ENCODE results near the gene ASTN2.

The ASTN2 gene

GRCh38 chr9:117303643-117304230 is 111.1 kb downstream of the ASTN2 start:
- no peak for DNase-seq (ENCODE audit: low read depth)

DNA sequence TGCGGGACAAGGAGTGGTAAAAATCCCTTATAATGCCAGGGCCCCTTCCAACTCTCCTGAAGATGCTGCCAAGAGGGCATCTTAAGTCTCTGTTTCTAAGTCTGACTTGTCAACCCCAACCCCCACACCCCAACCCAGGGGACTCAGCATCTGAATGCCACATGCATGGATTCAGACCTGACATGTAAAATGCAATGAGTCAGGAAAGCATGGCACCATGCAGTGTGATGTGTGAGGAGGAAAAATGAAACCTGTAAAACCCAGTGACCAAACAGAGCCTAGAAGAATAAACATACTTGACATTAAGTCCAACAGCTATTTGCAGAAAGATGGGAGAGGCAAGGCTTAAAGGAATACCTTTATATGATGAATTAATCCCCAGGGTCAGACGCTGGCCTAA is 112.4 kb downstream of the ASTN2 start:
- no peak for DNase-seq (ENCODE audit: low read depth)

- DNase-seq (ENCODE audit: low read depth): no peak
These were observed 114.3 kb downstream of the ASTN2 start for GRCh38 chr9:117300371-117301110.

DNA sequence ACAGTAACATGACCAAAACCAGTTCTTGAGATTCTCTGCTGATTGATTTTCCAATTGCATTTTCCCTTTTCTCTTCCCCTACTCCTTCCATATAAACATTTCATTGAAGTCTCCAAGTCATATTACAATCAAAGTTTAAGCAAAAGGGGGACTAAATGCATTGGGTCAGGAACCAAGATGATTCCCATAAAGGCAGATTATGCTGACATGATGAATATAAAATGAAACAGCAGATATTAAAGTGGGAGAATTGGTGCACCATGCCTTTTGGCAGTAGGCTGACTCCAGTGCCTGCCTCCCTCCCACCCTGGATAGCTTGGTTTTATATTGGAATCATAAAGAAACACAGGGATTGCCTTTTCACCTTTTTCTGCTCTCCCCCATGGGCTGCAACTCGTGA is 118.4 kb downstream of the ASTN2 start:
- no peak for DNase-seq (ENCODE audit: low read depth)

DNA sequence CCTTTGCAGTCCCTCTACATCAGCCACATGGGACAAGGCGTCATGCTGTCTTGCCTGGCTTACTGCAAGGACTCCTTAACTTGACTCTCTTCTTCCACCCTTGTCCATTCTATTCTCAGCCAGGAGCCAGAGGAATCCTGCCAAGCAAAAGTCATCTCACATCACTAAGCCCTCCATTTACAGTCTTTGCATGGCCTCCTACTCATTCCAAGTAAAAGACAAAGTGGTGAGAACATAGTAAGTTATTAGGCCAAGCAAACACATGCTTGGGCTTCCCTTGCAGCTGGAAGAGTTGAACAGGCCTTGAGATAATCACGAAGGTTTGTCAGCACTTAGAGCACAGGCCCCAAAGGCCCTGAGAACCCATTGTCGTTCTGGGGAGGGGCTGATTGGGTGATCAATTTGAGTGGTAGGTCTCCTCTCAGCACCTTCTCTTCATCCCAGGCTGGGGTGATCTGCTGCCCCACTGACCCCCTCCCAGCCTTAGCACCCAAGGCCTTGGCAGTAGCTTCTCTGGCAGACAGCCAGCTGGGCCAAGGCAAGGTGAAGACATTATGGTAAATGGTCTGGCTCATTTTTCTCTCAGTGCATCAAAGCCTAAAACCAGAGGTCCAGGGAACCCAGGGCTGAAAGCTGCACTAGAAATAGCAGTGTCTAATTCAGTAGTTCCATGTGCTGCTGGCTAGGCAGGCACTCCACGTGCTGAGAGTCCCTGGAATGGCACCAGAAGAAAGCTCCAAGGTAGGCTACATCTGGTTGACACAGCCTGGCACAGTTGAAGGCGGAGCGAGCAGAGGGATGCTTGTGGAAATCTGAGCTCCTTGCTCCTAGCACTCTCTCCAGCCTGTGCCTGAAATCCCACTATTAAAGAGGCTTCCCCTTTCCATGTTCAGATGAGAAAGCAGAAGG is 121.4 kb downstream of the ASTN2 start:
- no peak for DNase-seq (ENCODE audit: low read depth)

GRCh38 chr9:117290856-117291622 is 123.8 kb downstream of the ASTN2 start:
- no peak for DNase-seq (ENCODE audit: low read depth)

GRCh38 chr9:117290306-117290840 is 124.5 kb downstream of the ASTN2 start:
- DNase-seq (ENCODE audit: low read depth): no peak

GRCh38 chr9:117286245-117286644 is 128.6 kb downstream of the ASTN2 start:
- DNase-seq (ENCODE audit: low read depth): no peak

- no peak for DNase-seq (ENCODE audit: low read depth)
These were observed 130.4 kb downstream of the ASTN2 start for GRCh38 chr9:117284414-117284813.

DNA sequence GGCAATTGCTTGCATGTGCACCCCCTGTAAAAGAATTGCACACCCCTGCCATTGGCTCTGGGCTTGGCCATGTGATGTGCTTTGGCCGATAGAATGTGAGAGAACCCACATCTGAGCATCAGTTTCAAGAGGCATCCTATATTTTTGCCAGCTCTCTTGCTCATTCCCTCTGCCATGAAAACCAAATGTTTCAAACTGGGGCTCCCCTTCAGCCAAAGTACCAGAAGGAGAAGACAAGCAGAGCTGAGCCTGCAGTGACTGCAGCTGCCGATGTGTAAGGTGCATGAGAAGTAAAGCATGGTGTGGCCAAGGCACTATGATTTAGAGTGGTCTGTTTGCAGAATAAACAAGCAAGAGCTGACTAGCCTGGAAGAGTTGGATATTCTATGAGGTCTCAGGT is 132.3 kb downstream of the ASTN2 start:
- no peak for DNase-seq (ENCODE audit: low read depth)

DNA sequence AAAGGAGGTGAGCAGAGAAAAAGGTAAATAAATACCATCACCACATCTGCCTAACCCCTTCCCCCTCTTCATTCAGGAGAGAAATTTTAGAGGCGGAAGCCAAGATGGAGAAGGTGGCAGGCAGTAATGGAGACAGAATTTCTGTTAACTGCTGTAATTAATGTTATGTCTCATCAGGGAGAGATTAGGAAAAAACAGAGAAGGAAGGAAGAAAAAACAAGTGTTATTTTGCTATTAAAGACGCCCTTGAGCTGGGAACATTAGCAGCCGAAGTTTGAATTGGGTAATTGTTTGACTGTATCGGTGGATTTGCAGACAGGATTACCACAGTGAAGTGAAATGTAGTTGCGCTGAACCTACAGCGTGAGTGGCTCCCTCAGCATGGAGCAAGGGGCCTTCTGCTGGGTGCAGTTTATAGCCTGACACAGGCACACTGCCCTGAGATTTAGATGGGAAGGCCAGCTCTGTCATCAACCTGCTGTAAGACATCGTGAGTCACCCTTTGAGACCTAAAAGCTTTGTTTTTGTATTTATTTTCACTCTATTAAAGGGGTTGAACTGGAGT is 136.3 kb downstream of the ASTN2 start:
- DNase-seq (ENCODE audit: low read depth): no peak

GRCh38 chr9:117278020-117278419 is 136.8 kb downstream of the ASTN2 start:
- no peak for DNase-seq (ENCODE audit: low read depth)

DNA sequence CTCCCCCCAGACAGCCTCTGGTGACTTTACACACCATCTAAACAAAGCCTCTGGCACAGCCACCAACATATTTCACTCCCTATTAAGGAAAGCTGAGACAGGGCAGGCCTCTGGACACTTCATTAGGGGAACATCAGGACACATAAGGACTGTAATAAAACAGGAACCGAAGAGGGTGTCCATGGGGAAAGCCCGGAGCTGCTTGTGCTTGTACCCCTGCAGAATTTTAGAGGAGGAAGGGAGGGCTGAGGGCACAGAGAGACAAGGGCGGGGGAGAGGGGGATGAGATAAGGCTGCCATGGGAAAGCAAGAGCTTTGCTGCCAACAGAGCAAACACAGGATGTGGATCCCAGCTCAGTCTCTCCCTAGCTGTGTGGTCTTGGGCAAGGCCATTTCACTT is 138.4 kb downstream of the ASTN2 start:
- no peak for DNase-seq (ENCODE audit: low read depth)

DNA sequence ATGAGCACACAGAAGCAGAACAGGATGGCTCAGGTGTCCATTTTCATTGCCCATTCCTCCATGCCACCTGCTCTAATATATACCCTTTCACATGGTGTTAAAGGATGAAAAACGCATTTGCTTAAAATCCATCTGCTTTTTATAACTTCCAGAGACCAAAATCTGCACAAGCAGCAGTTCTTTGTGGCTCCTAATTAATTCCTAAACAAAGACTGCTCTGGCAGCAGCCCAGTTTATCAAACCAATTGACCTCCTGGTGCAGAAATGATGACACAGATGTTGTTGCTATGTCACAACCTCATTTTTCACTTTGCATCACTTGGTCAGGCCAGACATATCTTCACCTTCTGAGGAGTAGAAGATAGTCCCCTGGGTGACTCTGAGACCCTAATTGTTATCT is 141.2 kb downstream of the ASTN2 start:
- DNase-seq (ENCODE audit: low read depth): no peak

DNA sequence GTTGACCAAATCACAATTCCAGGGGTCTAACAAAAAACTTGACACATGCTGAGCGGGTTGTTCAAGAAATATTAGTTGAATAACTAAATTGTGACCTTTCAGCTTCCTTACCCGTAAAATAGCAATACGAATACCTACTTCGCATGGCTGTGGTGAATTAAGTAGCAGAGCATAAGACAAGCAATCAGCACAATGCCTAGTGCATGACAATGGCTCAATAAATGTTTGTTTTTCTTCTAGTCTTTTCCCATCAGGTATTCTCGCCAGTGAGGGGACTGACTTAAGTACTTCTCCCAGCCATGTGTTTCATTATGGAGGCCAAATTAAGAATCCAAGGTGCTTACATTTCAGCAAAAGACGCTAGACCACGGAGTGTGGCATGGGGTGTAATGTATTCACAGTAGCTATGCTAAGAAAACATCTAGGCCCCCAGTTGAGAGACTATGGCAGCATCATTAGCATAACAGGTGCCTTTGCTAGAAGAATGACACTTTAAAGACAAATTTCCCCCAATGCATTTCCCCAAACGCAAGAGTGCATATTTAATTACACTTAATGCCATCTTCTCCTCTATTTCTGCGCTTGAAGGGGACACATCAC is 145.9 kb downstream of the ASTN2 start:
- no peak for DNase-seq (ENCODE audit: low read depth)

DNA sequence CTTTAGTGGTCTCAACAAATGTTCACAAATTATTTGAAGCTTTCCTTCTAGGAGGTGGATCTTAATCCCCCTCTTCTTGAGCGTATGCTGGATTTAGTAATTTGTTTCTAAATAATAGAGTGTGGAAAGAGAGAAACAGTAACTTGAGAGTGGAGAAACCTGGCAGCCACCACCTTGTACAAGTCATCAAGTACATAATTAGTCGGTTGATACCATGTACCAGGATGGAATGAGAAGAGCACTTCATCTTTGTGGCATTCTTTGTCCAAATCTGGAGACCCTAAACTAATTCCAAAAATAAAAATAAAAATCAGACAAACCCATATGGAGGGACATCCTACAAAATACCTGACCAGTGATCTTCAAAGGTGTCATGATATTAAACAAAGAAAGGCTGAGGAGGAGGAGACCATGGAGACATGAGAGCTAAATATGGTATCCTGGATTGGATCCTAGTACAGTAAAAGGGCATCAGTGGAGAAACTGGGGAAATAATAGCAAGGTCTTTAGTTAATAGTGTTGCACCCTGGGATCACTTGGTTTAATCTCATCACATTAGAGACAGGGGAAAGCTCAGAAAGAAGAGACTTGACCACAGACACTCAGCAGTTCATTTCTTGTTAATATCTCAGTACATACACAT is 147.9 kb downstream of the ASTN2 start:
- DNase-seq (ENCODE audit: low read depth): no peak

DNA sequence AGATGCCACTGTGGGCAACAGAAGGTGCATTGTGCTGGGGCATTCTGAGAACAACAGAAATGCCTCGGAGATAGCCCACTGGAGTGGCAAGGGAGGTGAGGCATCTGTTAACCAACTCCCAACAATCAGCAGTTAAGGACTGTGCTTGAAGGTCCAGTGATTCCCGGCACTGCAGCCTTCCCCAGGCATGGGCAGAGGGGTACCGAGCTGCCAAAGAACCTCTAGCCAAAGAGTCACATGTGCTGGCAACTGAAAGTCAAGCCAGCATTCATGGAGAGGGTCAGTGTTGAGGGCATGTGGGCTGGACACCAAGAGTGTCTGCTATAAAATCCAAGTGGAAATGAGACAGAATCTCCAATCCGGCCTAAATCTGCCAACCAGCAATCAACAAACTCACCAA is 149.6 kb downstream of the ASTN2 start:
- no peak for DNase-seq (ENCODE audit: low read depth)

- DNase-seq (ENCODE audit: low read depth): no peak
These were observed 156.5 kb downstream of the ASTN2 start for GRCh38 chr9:117258184-117258866.

- no peak for DNase-seq (ENCODE audit: low read depth)
These were observed 161.6 kb downstream of the ASTN2 start for GRCh38 chr9:117253261-117253660.

DNA sequence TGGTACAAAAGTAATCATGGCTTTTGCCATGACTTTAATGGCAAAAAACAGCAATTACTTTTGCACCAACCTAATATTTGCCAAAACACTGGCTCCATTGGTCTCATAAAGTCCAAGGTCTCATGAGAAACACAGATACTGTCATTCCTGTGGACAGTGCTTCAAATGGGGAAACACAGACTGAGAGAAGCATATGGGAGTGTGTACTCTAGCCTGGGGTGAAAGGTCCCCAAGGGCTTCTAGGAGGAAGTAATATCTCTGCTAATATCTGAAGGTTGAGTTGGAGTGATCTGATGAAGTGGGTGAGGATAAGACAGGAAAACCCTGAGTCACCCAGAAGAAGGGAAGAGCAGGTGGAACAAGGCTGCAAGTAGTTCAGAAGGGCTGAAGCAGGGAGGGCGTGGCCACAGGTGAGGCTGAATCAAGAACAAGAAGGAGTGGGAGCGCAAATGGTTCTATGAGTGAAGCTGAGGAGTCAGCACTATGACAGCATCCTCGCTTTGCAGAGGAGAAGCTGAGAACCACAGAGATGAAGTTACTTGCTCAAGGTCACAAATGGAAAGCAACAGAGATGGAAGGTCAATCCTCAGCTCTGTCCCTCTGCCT is 164.1 kb downstream of the ASTN2 start:
- no peak for DNase-seq (ENCODE audit: low read depth)

Measured in activated T-cell treated with anti-CD3 and anti-CD28 coated beads for 48 hours (primary cell).